Stimulated activated CD8-positive, alpha-beta memory T cell treated with anti-CD3 and anti-CD28 coated beads, Interleukin-7, amount 100 ng/mL, for 48 hours (primary cell): ENCODE results near the gene SH3RF2.
A peak's percentile ranks its signal among the peaks of the same experiment; 100 is the strongest.
"Not testable (repeated sequence)": the region's sequence is repeated elsewhere in the genome, so short reads cannot be mapped to it uniquely, and the experiment has no call there.

Experiments used
- DNase-seq, 2 donors: peaks; one replicate each; pipeline ENCODE4 v3.0.0-alpha.2; 2020; ENCODE audit warnings: low read depth in 1 of 2; ENCODE audit errors: extremely low read depth in 1 of 2

Gene SH3RF2

DNA sequence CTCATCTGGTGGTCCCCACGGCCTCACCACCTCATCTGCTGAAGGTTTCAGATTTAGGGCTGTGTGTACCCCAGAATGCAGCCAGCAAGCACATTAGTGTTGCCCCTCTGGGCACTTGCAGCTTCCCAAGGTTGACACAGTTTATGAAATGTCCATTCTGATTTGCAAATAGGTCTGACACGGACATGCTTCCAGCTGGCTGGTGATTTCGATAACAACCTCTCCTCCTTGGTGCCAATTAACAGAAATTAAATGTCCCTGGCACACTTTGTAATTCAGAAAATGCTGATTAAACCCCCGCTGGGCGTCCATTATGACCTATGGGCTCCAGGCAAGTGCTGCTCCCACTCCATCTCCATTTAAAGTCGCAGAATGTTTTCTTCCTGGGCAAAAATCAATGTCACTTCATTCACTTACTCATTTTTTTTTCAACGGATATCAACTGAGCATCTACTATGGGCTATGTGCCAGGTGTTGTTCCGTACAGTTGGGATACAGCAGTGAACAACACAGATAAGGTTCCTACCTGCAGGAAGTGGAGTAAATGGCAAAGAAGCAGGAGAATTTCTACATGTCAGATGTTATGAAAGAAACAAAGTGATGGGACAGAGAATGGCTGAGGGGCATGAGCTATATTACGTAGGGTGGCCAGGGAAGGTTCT, 137.0 kb downstream of the SH3RF2 start:
- no peak for DNase-seq

DNA sequence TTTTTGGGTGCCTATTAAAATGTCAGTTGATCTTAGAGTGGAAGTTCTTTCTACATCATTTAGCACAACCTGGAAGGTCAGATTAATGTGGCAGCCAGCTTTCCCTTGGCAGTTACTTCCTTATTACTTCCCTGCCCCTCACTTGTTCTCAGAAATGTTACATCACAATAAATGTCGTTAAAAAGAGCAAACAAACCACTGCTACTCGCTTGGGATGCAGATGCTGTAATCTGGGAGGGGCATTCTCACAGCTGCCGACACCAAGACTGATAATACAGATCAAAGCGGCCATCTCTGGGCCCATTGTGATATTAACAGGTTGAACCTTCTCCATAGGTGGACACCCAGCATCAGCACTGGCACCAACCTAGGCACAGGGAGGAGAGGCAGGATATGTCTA, 139.7 kb downstream of the SH3RF2 start:
- DNase-seq, result no peak

DNA sequence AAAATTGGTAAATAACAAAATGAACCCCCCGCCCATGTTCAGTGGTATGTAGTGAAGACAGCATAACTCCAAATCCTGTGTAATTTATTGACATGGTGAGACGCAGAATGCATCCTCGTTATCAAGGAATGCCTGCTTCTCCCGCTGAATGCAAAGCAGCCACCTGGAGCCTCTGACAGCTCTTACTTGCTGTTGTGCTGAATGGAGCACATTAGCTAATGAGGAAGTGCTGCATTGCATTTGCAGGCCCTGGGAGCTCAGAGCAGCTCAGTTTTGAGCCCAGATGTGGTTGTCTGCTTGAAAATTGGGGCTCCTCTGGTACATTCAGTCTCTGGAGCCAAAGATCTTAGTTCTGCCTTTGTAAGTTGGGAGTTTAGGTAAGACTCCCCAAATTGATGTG, 140.1 kb downstream of the SH3RF2 start:
- no peak for DNase-seq

GRCh38 chr5:146078566-146078965, 142.2 kb downstream of the SH3RF2 start:
- DNase-seq, result no peak

DNA sequence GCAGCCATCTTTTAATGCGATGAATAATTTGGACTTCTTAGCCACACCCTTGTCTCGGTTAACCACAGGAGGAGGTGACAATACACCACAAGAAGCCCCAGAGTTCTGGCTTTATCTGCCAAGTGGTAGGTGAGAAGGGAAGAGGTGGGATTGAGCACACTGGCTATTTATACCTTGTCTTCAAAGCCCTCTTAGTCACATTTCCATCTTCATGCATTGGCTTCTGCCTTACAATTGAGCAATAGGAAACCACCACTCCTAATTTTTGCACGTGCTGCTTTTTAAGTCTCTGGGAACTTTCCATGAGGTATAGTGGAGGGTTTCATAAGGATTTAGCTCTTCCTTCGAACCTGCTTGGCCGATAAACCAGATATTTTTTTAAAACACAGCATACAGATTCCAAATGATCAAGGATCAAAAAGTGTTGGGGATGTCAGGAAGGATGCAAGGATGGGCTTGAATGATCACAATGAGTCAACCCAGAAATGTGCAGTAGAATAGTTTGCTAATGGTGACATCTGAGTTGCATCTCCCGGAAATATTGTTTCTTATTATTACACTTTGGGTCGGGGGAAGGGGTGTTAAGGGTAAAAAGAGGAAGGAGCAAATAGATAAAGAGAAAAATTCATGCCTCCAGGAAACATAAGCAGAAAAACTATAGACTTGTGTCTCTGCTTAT, 143.5 kb downstream of the SH3RF2 start:
- peak; percentile 1 to 3 for DNase-seq

- DNase-seq, result no peak
Observed at GRCh38 chr5:146081556-146081955, 145.2 kb downstream of the SH3RF2 start.

DNA sequence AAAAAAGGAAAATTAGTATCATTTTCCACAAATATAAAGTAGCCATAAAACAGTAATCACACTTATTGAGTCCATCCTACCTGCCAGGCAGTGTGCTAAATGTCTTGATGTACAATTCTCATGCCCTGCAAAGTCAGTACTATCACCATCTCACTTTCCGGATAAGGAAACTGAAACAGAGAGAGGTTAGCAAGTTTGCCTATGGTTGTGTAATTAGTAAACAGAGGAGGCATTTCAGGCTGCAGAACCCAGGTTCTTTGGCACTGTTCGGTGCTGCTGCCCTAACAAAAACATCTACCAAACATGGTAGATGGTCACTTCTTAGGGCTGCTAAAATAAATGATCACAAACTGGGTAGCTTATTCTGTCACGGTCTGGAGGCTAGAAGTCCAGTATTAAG, 146.4 kb downstream of the SH3RF2 start:
- no peak for DNase-seq

- no peak for DNase-seq
Observed at GRCh38 chr5:146084376-146084775, 148.0 kb downstream of the SH3RF2 start.

GRCh38 chr5:146088098-146088497, 151.7 kb downstream of the SH3RF2 start:
- no peak for DNase-seq

DNA sequence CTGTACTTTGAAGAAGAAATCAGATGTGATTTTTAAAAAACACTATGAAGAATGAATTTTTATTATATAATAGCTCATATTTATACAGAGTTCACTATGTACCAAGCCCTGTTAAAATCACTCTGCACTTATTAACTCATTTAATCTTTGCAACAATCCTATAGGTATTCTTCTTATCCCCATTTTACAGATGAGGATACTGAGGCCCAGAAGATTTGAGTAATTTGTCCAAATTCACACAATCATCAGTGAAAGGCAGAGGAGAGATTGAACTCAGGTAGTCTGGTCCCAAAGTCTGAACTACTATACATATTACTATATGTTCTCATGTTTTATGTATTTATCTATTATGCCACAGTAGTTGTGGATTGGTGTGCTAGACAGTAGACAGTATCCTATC, 152.9 kb downstream of the SH3RF2 start:
- no peak for DNase-seq

DNA sequence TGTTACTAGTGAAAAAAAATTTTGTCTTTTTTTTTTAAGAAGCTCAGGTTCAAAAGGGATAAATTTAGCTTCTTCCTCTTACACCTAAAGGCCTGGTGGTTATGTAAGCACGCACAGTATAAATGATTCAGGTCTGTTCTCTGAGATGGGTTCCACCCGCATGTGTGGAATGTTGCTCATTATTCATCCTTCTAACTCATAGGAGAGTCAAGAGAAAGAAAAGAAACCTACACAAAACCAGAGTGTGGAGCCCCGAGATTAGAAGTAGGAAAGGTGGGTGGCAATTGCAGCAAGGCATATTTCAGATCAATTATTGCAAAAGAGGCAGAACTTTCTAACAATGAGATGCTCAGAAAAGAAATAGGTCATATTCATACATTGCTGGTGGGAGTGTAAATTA, 155.5 kb downstream of the SH3RF2 start:
- no peak for DNase-seq

DNA sequence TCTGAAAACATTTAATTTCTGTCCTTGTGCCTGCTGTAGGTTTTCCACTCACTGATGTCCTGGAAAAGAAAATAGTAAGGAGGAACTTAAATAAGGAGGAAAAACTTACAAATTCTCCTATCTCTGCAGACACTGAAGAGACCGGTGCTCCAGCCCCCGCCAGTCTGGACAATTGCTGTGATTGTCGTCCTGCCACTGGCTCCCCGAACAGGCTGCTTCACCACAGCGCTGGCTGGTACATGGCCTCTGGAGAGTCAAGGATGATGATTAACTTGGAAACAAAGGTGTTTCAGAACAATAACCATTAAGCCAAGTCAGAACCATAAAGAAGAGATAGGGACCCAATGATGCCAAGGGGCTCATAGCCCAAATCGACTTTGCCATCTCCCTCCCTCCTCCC, 161.7 kb downstream of the SH3RF2 start:
- DNase-seq, result no peak

GRCh38 chr5:146101646-146102045, 165.3 kb downstream of the SH3RF2 start:
- DNase-seq, result no peak

GRCh38 chr5:146103594-146103993, 167.2 kb downstream of the SH3RF2 start:
- no peak for DNase-seq

GRCh38 chr5:146105477-146105876, 169.1 kb downstream of the SH3RF2 start, which contains the start of gene PLAC8L1:
Gene PLAC8L1 (minus strand): TSS chr5:146105577. CDS start chr5:146104311, 1,266 bp downstream.
- DNase-seq, result no peak

GRCh38 chr5:146107901-146108300, 171.5 kb downstream of the SH3RF2 start:
- DNase-seq, result no peak

DNA sequence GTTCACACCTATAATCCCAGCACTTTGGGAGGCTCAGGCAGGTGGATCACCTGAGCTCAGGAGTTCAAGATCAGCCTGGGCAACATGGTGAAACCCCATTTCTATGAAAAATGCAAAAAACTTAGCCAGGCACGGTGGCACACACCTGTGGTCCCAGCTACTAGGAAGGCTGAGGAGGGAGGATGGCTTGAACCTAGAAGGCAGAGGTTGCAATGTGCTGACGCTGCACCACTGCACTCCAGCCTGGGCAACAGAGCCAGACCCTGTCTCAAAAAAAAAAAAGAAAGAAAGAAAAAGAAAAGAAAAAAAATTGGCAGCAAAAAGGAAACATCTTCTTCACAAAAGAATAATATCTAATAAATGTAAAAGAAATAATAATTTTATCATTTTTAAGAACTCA, 172.5 kb downstream of the SH3RF2 start:
- not testable (repeated sequence) for DNase-seq

DNA sequence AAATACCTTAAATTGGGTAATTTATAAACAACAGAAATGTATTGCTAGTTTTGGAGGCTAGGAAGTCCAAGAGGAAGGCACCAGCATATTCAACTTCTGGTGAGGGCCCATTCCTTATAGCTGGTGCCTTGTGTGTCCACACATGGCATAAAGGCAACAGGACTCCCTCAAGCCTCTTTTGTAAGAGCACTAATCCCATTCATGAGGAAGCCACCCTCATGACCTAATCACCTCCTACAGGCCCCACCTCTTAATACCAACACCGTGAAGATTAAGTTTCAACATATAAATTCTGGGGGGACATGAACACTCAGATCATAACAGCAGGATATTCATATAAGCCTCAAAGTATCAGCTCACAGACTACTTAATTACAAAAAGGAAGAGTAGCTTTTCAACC, 173.0 kb downstream of the SH3RF2 start:
- no peak for DNase-seq

GRCh38 chr5:146111409-146111808, 175.0 kb downstream of the SH3RF2 start:
- DNase-seq, result no peak

- DNase-seq, result no peak
Observed at GRCh38 chr5:146112476-146112875, 176.1 kb downstream of the SH3RF2 start.
